Hypothalamus (tissue), 51 donors: Measurements from ENCODE around the gene DRD4.
A peak's percentile ranks its signal among the peaks of the same experiment; 100 is the strongest.
"Not testable (repeated sequence)": the region's sequence is repeated elsewhere in the genome, so short reads cannot be mapped to it uniquely, and the experiment has no call there.

Source experiments
- DNase-seq, 51 donors: peaks; one replicate each; lab custom pipeline; 2025; lab: John Stamatoyannopoulos, UW

Gene DRD4

GRCh38 chr11:665704-666281 is 28.7 kb downstream of the DRD4 start:
- peak in 8 of 51 donors; percentile 12 to 37 (median 21) for DNase-seq

GRCh38 chr11:673866-674265 is 36.8 kb downstream of the DRD4 start:
- DNase-seq, result no peak

- DNase-seq, result no peak
Measured at GRCh38 chr11:674406-674805, 37.3 kb downstream of the DRD4 start.

- no peak for DNase-seq
Measured at GRCh38 chr11:678297-678696, 41.2 kb downstream of the DRD4 start.

GRCh38 chr11:679271-680207 is 42.5 kb downstream of the DRD4 start:
- no peak for DNase-seq

- DNase-seq, result peak in 3 of 51 donors; percentile 13 to 54 (median 14)
Measured at GRCh38 chr11:680476-680875, 43.4 kb downstream of the DRD4 start.

- no peak for DNase-seq
Measured at GRCh38 chr11:680970-681369, 43.9 kb downstream of the DRD4 start.

GRCh38 chr11:686451-687243 is 49.6 kb downstream of the DRD4 start:
- DNase-seq, result no peak

GRCh38 chr11:687751-688150 is 50.7 kb downstream of the DRD4 start:
- no peak for DNase-seq

- no peak for DNase-seq
Measured at GRCh38 chr11:688681-689080, 51.6 kb downstream of the DRD4 start.

- no peak for DNase-seq
Measured at GRCh38 chr11:689625-690024, 52.6 kb downstream of the DRD4 start.

- DNase-seq, result not testable (repeated sequence)
Measured at GRCh38 chr11:690244-690643, 53.2 kb downstream of the DRD4 start.
